ENCODE measurements around the gene GPRIN2.
"Not testable (repeated sequence)": the region's sequence is repeated elsewhere in the genome, so short reads cannot be mapped to it uniquely, and the experiment has no call there.

The GPRIN2 gene

GRCh38 chr10:46537309-46537708, 19.1 kb downstream of the GPRIN2 start:
- DNase-seq (ENCODE audit: low read depth, low spot score) = no peak

DNA sequence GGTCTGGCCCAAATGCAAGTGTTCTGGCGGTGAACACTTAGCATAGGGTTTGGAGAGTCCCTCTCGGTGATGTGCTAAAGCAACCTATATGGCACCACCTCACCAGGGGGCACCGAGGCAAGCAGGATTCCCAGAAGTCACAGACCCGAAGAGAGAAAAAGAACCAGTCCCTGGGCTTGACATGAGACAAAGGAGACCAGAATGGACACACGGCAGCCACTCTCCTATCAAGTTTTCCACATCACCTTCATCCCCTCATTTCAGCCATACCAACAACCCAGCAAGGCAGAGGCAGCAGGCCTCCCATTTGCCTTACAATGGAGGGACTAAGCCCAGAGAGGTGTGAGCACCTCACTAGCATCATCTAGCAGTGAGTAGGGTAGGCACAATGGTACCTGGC, 19.7 kb downstream of the GPRIN2 start:
- DNase-seq (ENCODE audit: low read depth, low spot score) = no peak

DNA sequence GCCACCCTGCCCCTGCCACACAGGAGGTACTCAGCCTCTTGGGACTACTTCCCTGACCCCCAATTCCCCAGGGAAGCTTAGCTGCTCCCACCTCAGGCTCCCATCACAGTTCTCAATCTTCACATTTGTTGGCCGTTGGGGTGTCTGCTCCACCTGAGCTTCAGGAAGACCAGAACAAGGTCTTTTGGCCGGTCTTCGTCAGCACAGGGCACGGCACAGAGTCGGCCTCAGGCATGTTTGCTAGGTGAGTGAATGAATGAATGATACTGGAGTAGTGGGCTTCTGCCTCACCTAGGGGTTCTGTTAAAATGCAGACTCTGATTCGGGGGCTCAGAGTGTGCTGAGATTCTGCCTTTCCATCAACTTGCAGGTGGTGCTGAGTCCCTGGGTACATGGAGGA, 20.3 kb downstream of the GPRIN2 start:
- DNase-seq (ENCODE audit: low read depth, low spot score) = no peak

- DNase-seq (ENCODE audit: low read depth, low spot score) = no peak
Measured at GRCh38 chr10:46534828-46535524, 21.5 kb downstream of the GPRIN2 start.

- DNase-seq (ENCODE audit: low read depth, low spot score) = not testable (repeated sequence)
Measured at GRCh38 chr10:46532256-46532655, 24.2 kb downstream of the GPRIN2 start.

DNA sequence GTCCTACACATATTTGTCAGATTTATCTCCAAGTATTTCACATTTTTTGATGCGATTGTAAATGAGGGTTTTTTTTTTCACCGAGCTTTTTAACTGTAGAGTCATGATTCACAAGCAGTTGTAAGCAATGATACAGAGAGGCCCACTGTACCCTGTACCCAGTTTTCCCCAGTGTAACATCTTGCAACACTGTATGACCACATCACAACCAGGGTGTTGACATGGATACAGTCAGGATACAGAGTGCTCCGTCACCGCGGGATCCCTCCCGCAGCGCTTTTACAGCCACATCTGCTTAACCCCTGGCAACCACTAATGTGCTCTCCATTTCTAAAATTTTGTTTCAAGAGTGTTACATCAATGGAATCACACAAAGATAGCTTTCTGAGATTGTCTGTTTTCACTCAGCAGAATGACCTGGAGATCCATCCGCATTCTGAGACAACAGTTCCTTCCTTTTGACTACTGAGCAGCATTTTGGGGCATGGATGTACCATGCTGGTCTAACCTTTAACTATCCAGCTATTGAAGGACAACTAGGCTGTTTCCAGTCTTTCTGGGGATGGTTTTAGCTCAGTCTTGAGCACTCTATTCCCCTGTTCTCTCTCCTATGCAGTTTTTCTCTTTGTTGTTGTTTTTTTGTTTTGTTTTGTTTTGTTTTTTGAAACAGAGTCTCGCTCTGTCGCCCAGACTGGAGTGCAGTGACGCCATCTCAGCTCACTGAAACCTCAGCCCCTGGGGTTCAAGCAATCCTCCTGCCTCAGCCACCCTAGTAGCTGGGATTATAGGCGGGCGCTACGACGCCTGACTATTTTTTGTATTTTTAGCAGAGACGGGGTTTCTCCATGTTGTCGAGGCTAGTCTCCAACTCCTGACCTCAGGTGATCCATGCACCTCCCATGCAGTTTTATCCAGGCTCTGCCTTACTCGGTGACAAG, 25.9 kb downstream of the GPRIN2 start:
- DNase-seq (ENCODE audit: low read depth, low spot score) = no peak

GRCh38 chr10:46529742-46530141, 26.7 kb downstream of the GPRIN2 start:
- not testable (repeated sequence) for DNase-seq (ENCODE audit: low read depth, low spot score)

DNA sequence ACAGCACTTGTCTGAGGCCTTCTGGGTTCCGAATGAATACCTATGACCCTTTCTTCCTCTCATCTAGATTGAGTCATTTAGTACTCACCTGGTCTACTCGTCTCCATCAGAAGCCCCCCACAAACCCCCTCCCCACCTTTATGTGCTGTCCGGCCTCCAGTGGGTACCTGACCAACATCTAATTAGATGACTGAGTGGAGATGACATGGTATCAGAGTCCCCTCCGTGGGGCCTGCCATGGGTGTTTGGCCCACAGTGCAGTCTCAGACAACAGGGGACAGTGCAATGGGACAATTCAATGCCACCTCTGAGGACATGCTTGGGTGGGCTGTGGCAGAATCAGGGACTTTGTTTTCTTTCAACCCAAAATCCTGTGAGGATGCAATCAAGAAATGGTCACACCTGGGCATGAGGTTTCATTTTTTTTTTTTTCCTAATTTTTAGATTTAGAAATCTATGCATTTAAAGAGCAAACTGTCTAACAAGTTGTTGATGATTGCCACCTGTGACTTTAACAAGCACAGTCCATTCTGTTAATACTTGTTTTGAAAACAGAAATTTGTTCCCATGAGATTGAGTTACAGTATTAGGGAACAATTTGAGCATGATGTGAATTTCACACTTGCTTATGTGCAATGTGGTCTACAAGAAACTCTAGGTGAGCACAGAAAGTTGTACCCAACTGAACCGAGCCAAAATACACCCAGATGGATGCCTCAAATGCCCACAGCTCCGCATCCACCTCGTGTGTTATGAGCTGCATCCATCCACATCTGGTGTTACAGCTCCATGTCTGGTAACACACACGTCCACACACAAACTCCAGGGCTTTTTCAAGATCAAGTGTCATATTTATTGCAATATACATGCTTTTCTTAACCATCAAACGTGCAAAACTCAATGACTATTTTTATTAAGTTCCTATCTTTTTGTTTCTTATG, 27.5 kb downstream of the GPRIN2 start:
- no peak for DNase-seq (ENCODE audit: low read depth, low spot score)

- DNase-seq (ENCODE audit: low read depth, low spot score) = no peak
Measured at GRCh38 chr10:46528171-46528671, 28.2 kb downstream of the GPRIN2 start.

- DNase-seq (ENCODE audit: low read depth, low spot score) = no peak
Measured at GRCh38 chr10:46527241-46527811, 29.1 kb downstream of the GPRIN2 start.

DNA sequence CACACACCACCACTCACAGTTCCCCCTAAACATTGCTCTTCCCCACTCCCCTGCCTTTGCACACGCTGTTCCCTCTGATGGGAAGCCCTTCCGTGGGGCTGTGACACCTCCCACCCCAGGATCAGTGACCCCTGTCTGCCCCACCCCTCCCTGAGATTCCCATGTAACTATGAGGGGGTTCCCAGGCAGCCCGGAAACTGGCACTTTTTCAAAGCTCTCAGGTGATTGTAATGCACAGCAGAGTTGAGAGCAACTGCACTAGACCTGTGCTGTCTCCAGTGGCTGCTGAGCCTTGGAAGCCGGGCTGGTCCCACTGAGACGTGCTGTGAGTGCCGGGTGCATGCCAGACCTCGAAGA, 29.8 kb downstream of the GPRIN2 start:
- DNase-seq (ENCODE audit: low read depth, low spot score) = no peak

- DNase-seq (ENCODE audit: low read depth, low spot score) = no peak
Measured at GRCh38 chr10:46525824-46526681, 30.4 kb downstream of the GPRIN2 start.

- DNase-seq (ENCODE audit: low read depth, low spot score) = no peak
Measured at GRCh38 chr10:46525177-46525823, 31.2 kb downstream of the GPRIN2 start.

DNA sequence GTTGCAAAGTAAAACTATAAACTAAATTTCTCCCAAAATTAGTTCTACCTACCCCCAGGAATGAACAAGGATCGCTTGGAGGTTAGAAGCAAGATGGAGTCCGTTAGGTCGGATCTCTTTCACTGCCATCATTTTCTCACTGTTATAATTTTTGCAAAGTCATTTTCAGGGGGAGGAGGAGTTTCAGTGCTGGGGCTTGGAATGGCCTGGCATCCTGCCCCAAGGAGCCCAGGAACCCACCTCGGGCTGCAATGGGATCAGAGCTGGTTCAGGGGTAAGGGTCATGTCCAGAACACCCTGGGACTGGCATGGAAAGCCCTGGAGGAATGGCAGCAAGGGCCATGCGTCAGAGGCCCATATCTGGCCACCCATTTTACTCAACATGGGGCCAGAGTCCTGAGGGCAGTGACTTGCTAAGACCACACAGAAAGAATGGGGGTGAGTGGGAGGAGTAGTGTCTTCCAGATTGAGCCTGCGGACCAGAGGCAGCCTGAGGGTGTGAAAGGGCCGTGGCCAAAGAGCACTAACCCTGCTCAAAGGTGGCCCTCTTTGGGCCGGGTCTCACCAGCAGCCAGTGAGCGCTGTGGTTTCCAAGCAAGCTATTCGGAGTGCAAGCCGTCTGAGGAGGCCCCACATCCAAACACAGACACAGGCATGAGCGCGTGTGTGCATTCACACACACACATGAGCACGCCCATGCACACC, 31.8 kb downstream of the GPRIN2 start:
- no peak for DNase-seq (ENCODE audit: low read depth, low spot score)

- DNase-seq (ENCODE audit: low read depth, low spot score) = no peak
Measured at GRCh38 chr10:46523962-46524471, 32.4 kb downstream of the GPRIN2 start.

GRCh38 chr10:46523119-46523961, 33.1 kb downstream of the GPRIN2 start:
- no peak for DNase-seq (ENCODE audit: low read depth, low spot score)

GRCh38 chr10:46522295-46523118, 34.0 kb downstream of the GPRIN2 start:
- no peak for DNase-seq (ENCODE audit: low read depth, low spot score)
